HUDEP-2 (cell line): ENCODE measurements around the gene USP28.
"Not testable (repeated sequence)": the region's sequence is repeated elsewhere in the genome, so short reads cannot be mapped to it uniquely, and the experiment has no call there.

Experiments used
- DNase-seq, 76 experiments: peaks; one replicate each; lab custom pipeline; 2025; ENCODE audit not compliant: unreplicated experiment in 76 of 76; lab: John Stamatoyannopoulos, UW

Gene USP28

GRCh38 chr11:113875234-113876073 is at the start of gene USP28:
USP28 (minus strand) TSS chr11:113875572; CDS start chr11:113875501, 71 bp downstream.
- DNase-seq: peak in 75 of 76 experiments; percentile 36 to 94 (median 87)

GRCh38 chr11:113923572-113923971 is 48.2 kb upstream of the USP28 start:
- no peak for DNase-seq

GRCh38 chr11:113911491-113911890 is 36.1 kb upstream of the USP28 start:
- DNase-seq: not testable (repeated sequence)

GRCh38 chr11:113908098-113908497 is 32.7 kb upstream of the USP28 start:
- DNase-seq: peak in 1 of 76 experiments; percentile 19

GRCh38 chr11:113907681-113908080 is 32.3 kb upstream of the USP28 start:
- DNase-seq: no peak

DNA sequence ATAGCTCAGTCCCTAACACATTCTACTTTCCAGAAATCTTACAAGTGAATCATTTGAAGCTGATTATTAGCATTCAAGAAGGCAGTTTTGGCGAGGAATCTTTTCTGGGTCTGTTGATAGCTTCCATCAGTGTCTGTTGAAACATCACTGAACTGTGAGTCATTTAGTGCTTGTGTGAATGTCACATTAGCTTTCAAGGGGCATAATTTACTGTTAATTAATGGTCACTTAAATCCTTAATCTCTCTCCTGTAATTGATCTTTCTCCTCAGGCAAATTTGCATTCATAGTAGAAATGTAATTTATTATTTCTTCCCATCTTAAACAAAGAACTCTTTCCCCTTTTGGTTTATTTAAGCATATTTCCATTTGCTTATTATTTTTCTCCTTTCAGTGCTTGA is 31.8 kb upstream of the USP28 start:
- DNase-seq: no peak

- no peak for DNase-seq
Measured at GRCh38 chr11:113906516-113906915, 31.1 kb upstream of the USP28 start.

DNA sequence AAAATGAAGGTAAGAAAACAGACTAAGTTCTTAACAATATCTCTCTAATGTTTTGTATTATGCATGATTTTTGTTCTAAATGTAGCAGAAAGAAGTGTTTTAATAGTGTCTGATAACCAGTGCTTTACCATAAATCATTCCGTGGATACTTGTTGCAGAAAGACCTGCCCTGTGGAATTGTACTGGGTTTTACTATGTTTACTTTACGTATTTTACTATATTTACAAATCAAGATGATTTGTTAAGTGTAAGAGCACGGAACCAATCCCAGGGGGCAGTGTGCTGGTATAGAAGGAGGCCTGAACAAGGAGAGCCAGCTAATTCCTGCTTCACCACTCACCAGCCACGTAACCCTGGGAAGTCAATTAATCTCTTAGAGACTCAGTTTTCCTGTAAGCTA is 30.7 kb upstream of the USP28 start:
- peak in 2 of 76 experiments; percentile 0 to 6 for DNase-seq

- DNase-seq: no peak
Measured at GRCh38 chr11:113904379-113905101, 29.2 kb upstream of the USP28 start, which contains the start of gene HTR3B. HTR3B (plus strand) TSS chr11:113904796; CDS start chr11:113904934, 138 bp downstream.

- no peak for DNase-seq
Measured at GRCh38 chr11:113901141-113901540, 25.8 kb upstream of the USP28 start.

- DNase-seq: peak in 7 of 76 experiments; percentile 1 to 24 (median 3)
Measured at GRCh38 chr11:113896156-113896879, 20.9 kb upstream of the USP28 start.

- no peak for DNase-seq
Measured at GRCh38 chr11:113895367-113896155, 20.2 kb upstream of the USP28 start.

GRCh38 chr11:113894421-113894996 is 19.1 kb upstream of the USP28 start:
- no peak for DNase-seq

GRCh38 chr11:113888848-113889247 is 13.5 kb upstream of the USP28 start:
- no peak for DNase-seq

DNA sequence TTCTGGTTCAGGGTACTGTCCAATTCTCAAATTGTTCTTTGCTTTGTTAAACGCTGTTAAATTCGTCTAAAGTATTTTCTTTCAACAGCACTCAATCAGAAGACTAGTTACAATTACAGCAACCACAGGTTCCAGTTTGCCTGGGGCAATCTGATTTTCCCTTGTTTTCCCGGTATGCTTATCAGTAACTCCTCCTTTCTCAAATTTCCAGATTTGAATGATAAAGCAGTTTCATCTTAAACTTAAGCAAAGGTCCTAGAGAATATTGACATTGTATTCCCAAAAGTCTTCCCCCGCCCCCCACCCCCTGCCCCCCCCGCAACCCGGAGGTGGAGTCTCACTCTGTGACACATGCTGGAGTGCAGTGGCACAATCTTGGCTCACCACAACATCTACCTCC is 10.5 kb upstream of the USP28 start:
- DNase-seq: no peak

DNA sequence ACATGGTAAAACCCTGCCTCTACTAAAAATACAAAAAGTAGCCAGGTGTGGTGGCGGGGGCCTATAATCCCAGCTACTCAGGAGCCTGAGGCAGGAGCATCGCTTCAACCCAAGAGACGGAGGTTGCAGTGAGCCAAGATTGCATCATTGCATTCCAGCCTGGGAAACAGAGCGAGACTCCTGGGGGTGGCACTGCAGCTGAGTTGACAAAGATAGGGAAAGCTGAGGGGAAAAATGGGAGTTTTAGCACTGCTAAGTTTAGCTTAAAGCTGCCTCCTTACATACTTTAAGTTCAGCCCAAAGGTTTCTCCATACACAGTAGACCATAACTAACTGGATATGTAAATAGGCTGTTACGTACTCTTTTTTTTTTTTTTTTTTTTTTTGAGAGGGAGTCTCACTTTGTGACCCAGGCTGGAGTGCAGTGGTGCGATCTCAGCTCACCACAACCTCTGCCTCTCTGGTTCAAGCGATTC is 9.0 kb upstream of the USP28 start:
- no peak for DNase-seq

GRCh38 chr11:113881856-113882255 is 6.5 kb upstream of the USP28 start:
- DNase-seq: no peak

DNA sequence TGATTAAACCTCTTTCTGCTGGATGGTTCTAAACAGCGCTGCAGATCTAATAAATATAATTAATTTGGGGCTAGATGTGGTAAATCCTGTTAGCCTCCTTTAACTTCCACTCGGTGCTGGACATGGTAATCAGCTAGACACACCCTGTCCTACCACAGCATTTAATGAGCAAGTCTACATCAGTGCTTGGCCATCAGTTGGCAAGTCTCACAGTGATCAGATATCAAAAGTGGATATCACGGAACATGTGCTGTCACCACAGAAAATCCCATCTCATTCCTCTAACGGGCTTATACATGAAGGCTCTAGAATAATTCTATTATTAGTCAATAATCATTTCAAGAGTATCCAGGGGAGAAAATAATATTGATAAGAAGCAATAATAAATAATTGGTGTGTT is 5.6 kb upstream of the USP28 start:
- no peak for DNase-seq

DNA sequence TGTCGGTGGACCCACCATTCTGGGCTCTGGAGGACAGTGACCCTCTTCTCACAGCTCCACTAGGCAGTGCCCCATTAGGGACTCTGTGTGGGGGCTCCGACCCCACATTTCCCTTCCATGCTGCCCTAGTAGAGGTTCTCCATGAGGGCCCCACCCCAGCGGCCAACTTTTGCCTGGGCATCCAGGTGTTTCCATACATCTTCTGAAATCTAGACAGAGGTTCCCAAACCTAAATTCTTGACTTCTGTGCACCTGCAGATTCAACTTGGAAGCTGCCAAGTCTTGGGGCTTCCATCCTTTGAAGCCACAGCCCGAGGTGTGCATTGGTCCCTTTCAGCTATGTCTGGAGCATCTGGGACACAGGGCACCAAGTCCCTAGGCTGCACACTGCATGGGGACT is 4.1 kb upstream of the USP28 start:
- not testable (repeated sequence) for DNase-seq

DNA sequence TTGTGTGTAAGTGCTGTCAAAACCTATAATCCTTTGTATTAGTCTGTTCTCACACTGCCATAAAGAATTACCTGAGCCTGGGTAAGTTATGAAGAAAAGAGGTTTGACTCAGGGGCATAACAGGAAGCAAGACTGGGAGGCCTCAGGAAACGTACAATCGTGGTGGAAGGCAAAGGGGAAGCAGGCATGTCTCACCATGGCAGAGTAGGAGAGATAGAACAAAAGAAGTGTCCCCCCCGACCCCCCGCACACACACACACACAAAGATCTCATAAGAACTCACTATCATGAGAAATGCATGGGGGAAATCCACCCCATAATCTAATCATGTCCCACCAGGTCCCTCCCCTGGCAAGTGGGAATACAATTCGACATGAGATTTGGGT is 2.3 kb upstream of the USP28 start:
- no peak for DNase-seq
